Gastroesophageal sphincter (tissue), 3 donors: ENCODE measurements around the gene CNTNAP2.

Source experiments
- CTCF ChIP-seq, 4 experiments: fragments of 200-600 bp in 2 of 4; fragments of 450-650 bp in 2 of 4; sonication (generic) in 1 of 4; IDR thresholded peaks; one replicate each; pipeline ENCODE4 v1.5.1; 2017 to 2019; ENCODE audit warnings: antibody characterized with exemption in 4 of 4, mild to moderate bottlenecking in 2 of 4, moderate library complexity in 2 of 4
- POLR2A ChIP-seq, 2 donors: fragments of 450-650 bp; IDR thresholded peaks; one replicate each; pipeline ENCODE4 v1.6.1; 2017; ENCODE audit warnings: antibody characterized with exemption in 2 of 2, mild to moderate bottlenecking in 2 of 2, moderate library complexity in 1 of 2
- POLR2AphosphoS5 ChIP-seq: sonication (generic); formaldehyde crosslinking; IDR thresholded peaks from one replicate; pipeline ENCODE4 v1.6.1; 2017; ENCODE audit warnings: antibody characterized with exemption

GRCh38 chr7:147636553-147636952 lies 1520.0 kb downstream of the CNTNAP2 start:
- TF ChIP-seq CTCF (IDR thresholded peaks at IDR 0.05), result no peak
- TF ChIP-seq POLR2AphosphoS5, result no peak
- TF ChIP-seq POLR2A (IDR thresholded peaks at IDR 0.05), result no peak
